LNCaP clone FGC (cell line): ENCODE measurements around the gene AHR.
"Not testable (repeated sequence)": the region's sequence is repeated elsewhere in the genome, so short reads cannot be mapped to it uniquely, and the experiment has no call there.

ENCODE experiments used
- DNase-seq: peaks from one replicate; pipeline ENCODE4 v3.0.0-alpha.2; 2011; ENCODE audit warnings: low read depth
- H3K4me3 ChIP-seq: 2 replicates; pipeline ENCODE4 v1.5.1; 2011; ENCODE audit warnings: mild to moderate bottlenecking, low read depth, low read length, control low read depth
- CTCF ChIP-seq: IDR thresholded peaks from 2 replicates; pipeline ENCODE4 v1.5.1; 2012; ENCODE audit warnings: mild to moderate bottlenecking; ENCODE audit not compliant: control insufficient read depth, insufficient read depth; ENCODE audit errors: extremely low read depth

AHR gene

GRCh38 chr7:17347401-17347800, 48.9 kb downstream of the AHR start:
- H3K4me3 ChIP-seq = no peak overlapping the region
- no peak for TF ChIP-seq CTCF
- DNase-seq = no peak

- not testable (repeated sequence) for DNase-seq, H3K4me3 ChIP-seq
These were observed 50.5 kb downstream of the AHR start for GRCh38 chr7:17348932-17349331.

GRCh38 chr7:17350321-17350720, 51.9 kb downstream of the AHR start:
- H3K4me3 ChIP-seq, DNase-seq: not testable (repeated sequence)

- DNase-seq, H3K4me3 ChIP-seq: not testable (repeated sequence)
These were observed 55.4 kb downstream of the AHR start for GRCh38 chr7:17353650-17354419.

- TF ChIP-seq CTCF = no peak
- no peak overlapping the region for H3K4me3 ChIP-seq
- no peak for DNase-seq
These were observed 56.0 kb downstream of the AHR start for GRCh38 chr7:17354473-17354872.

GRCh38 chr7:17355050-17355449, 56.6 kb downstream of the AHR start:
- no peak for TF ChIP-seq CTCF
- DNase-seq = no peak
- H3K4me3 ChIP-seq = no peak overlapping the region

GRCh38 chr7:17357952-17358351, 59.5 kb downstream of the AHR start:
- no peak for DNase-seq
- TF ChIP-seq CTCF = no peak
- no peak overlapping the region for H3K4me3 ChIP-seq

GRCh38 chr7:17359610-17360009, 61.2 kb downstream of the AHR start:
- DNase-seq = no peak
- H3K4me3 ChIP-seq = no peak overlapping the region
- no peak for TF ChIP-seq CTCF
